Measurements from ENCODE around the gene CDS2.
A peak's percentile ranks its signal among the peaks of the same experiment; 100 is the strongest.

Gene CDS2

GRCh38 chr20:5212907-5213487 is 86.2 kb downstream of the CDS2 start:
- DNase-seq (ENCODE audit: low read depth) = no peak

GRCh38 chr20:5214826-5215225 is 88.0 kb downstream of the CDS2 start:
- no peak for DNase-seq (ENCODE audit: low read depth)

GRCh38 chr20:5215672-5216304 is 89.0 kb downstream of the CDS2 start:
- no peak for DNase-seq (ENCODE audit: low read depth)

GRCh38 chr20:5216663-5217062 is 89.9 kb downstream of the CDS2 start:
- DNase-seq (ENCODE audit: low read depth) = no peak

GRCh38 chr20:5217616-5218015 is 90.8 kb downstream of the CDS2 start:
- no peak for DNase-seq (ENCODE audit: low read depth)

GRCh38 chr20:5220321-5221060 is 93.7 kb downstream of the CDS2 start:
- DNase-seq (ENCODE audit: low read depth) = no peak

- no peak for DNase-seq (ENCODE audit: low read depth)
Measured at GRCh38 chr20:5221061-5221430, 94.2 kb downstream of the CDS2 start.

GRCh38 chr20:5222919-5223634 is 96.3 kb downstream of the CDS2 start:
- peak; percentile 61 for DNase-seq (ENCODE audit: low read depth)

GRCh38 chr20:5230544-5230943 is 103.7 kb downstream of the CDS2 start:
- DNase-seq (ENCODE audit: low read depth) = no peak

- no peak for DNase-seq (ENCODE audit: low read depth)
Measured at GRCh38 chr20:5234158-5234557, 107.3 kb downstream of the CDS2 start.

GRCh38 chr20:5234978-5235377 is 108.2 kb downstream of the CDS2 start:
- no peak for DNase-seq (ENCODE audit: low read depth)

Measured in iris pigment epithelial cell (primary cell).